K562 (cell line): ENCODE results near the gene TRPC4AP. TPM values are rescaled to one million over a fixed set of nuclear protein-coding genes. Genes with fewer than 3 reads are reported as not detected.
A peak's percentile ranks its signal among the peaks of the same experiment; 100 is the strongest.

Source experiments
- CBFB ChIP-seq: sonication (generic); formaldehyde crosslinking; IDR thresholded peaks from 2 replicates; pipeline ENCODE4 v1.4.0; 2020; ENCODE audit warnings: mild to moderate bottlenecking, missing genetic modification reagents
- CEBPG ChIP-seq, 3 experiments: fragments of 200-800 bp in 1 of 3; sonication (Bioruptor generic) in 1 of 3; sonication (generic) in 1 of 3; formaldehyde crosslinking in 1 of 3; IDR thresholded peaks in 2 of 3; conservative IDR thresholded peaks in 1 of 3; 2 replicates each; pipeline versions ENCODE4 v1.6.1 to v1.8.0; 2016 to 2022; ENCODE audit warnings: missing compliant biosample characterization in 2 of 3, missing genetic modification characterization in 2 of 3, mild to moderate bottlenecking in 1 of 3, missing genetic modification reagents in 1 of 3
- COPS2 ChIP-seq: fragments of 450-650 bp; conservative IDR thresholded peaks from 2 replicates; pipeline ENCODE4 v1.6.1; 2016; ENCODE audit warnings: mild to moderate bottlenecking, moderate library complexity
- CTBP1 ChIP-seq: fragments of 450-650 bp; IDR thresholded peaks from 2 replicates; pipeline ENCODE4 v1.6.1; 2016; ENCODE audit warnings: borderline replicate concordance
- CXXC5 ChIP-seq: fragments of 250-450 bp; sonication (Bioruptor Pico); IDR thresholded peaks from 2 replicates; pipeline ENCODE4 v1.8.0; 2022; ENCODE audit warnings: inconsistent platforms, mild to moderate bottlenecking, moderate library complexity
- DACH1 ChIP-seq: fragments of 450-650 bp; IDR thresholded peaks from 2 replicates; pipeline ENCODE4 v1.6.1; 2018; ENCODE audit not compliant: partially characterized antibody
- FOXA1 ChIP-seq: fragments of 450-650 bp; IDR thresholded peaks from 2 replicates; pipeline ENCODE4 v1.6.1; 2016; ENCODE audit warnings: mild to moderate bottlenecking, borderline replicate concordance
- HDGF ChIP-seq: fragments of 450-650 bp; IDR thresholded peaks from 2 replicates; pipeline ENCODE4 v1.6.1; 2016
- HMG20A ChIP-seq: fragments of 450-650 bp; formaldehyde crosslinking; conservative IDR thresholded peaks from 2 replicates; pipeline ENCODE4 v1.4.0; 2020; ENCODE audit warnings: mild to moderate bottlenecking, mixed read lengths
- JUN ChIP-seq, 2 experiments: sonication (generic) in 1 of 2; formaldehyde crosslinking in 1 of 2; IDR thresholded peaks; 2 replicates each; pipeline versions ENCODE4 v1.6.1 to v1.8.0; 2012 to 2022; ENCODE audit warnings: borderline replicate concordance in 2 of 2, mild to moderate bottlenecking in 2 of 2, improper control_type of control experiment in 1 of 2, low read depth in 1 of 2, low read length in 1 of 2, missing genetic modification reagents in 1 of 2
- MIER1 ChIP-seq: fragments of 450-650 bp; IDR thresholded peaks from 2 replicates; pipeline ENCODE4 v1.6.1; 2016; ENCODE audit warnings: antibody characterized with exemption, mild to moderate bottlenecking, low read depth
- MTA3 ChIP-seq: fragments of 450-650 bp; formaldehyde crosslinking; IDR thresholded peaks from 2 replicates; pipeline ENCODE4 v1.6.1; 2017; ENCODE audit warnings: mild to moderate bottlenecking, borderline replicate concordance
- NFIX ChIP-seq: fragments of 250-450 bp; sonication (Bioruptor Pico); IDR thresholded peaks from 2 replicates; pipeline ENCODE4 v1.4.0; 2020; ENCODE audit warnings: low read depth, mild to moderate bottlenecking, moderate library complexity
- NR2C2 ChIP-seq, 2 experiments: fragments of 200-800 bp in 1 of 2; sonication (Bioruptor generic) in 1 of 2; sonication (generic) in 1 of 2; formaldehyde crosslinking in 1 of 2; IDR thresholded peaks; 2 replicates each; pipeline versions ENCODE4 v1.6.1 to v1.8.0; 2016 to 2022; ENCODE audit warnings: mild to moderate bottlenecking in 1 of 2, missing compliant biosample characterization in 1 of 2, missing genetic modification characterization in 1 of 2, missing genetic modification reagents in 1 of 2
- NRF1 ChIP-seq, 2 experiments: fragments of 450-650 bp; IDR thresholded peaks in 1 of 2; conservative IDR thresholded peaks in 1 of 2; 2 replicates each; pipeline ENCODE4 v1.6.1; 2014; ENCODE audit warnings: mild to moderate bottlenecking in 2 of 2
- PKNOX1 ChIP-seq: fragments of 450-650 bp; IDR thresholded peaks from 2 replicates; pipeline ENCODE4 v1.6.1; 2016
- TAL1 ChIP-seq: fragments of 450-650 bp; IDR thresholded peaks from 2 replicates; pipeline ENCODE4 v1.6.1; 2016; ENCODE audit warnings: mild to moderate bottlenecking
- TBP ChIP-seq: optimal IDR thresholded peaks from 2 replicates; pipeline ENCODE3; 2011; ENCODE audit warnings: low read depth, low read length, improper control_type of control experiment
- ZFP36 ChIP-seq: fragments of 150-350 bp; IDR thresholded peaks from 2 replicates; pipeline ENCODE4 v1.6.1; 2018; ENCODE audit warnings: low read length, low read depth; ENCODE audit not compliant: partially characterized antibody
- ZNF766 ChIP-seq: fragments of 200-800 bp; sonication (Bioruptor generic); conservative IDR thresholded peaks from 2 replicates; pipeline ENCODE4 v1.6.1; 2016; ENCODE audit warnings: missing genetic modification characterization, missing compliant biosample characterization
- polyA plus RNA-seq, 8 experiments: library from polyadenylated mRNA; depleted of rRNA in 4 of 8; stranded (reverse) in 5 of 8; unstranded in 3 of 8; fragments of >200 nt; fragmentation: Nextera tagmentation in 2 of 8; fragmentation: Illumina TruSeq in 1 of 8; extraction: Ambion mirVana in 2 of 8; extraction: Trizol in 1 of 8; gene quantifications; 2 replicates each; pipeline versions ENCODE4 v1.2.1 to v1.2.3, GENCODE V29; 2011 to 2014; ENCODE audit warnings: inconsistent platforms in 1 of 8, missing spikeins in 1 of 8
- total RNA-seq, 7 experiments: library from RNA; depleted of rRNA in 6 of 7; stranded (reverse); fragments of >200 nt in 6 of 7; fragmentation: Illumina TruSeq in 2 of 7; extraction: Trizol in 2 of 7; gene quantifications; 2 replicates each; pipeline versions ENCODE4 v1.2.1 to v1.2.3, GENCODE V29; 2011 to 2021; ENCODE audit warnings: low replicate concordance in 1 of 7
- TF ChIP-seq, protein P1 (sequence below), 2 experiments: IDR thresholded peaks in 1 of 2; conservative IDR thresholded peaks in 1 of 2; 2 replicates each; pipeline ENCODE4 v1.6.1; 2016; ENCODE audit warnings: low read depth in 2 of 2, mild to moderate bottlenecking in 1 of 2, missing compliant biosample characterization in 1 of 2, missing genetic modification characterization in 1 of 2, moderate library complexity in 1 of 2
- TF ChIP-seq, protein P2 (sequence below): fragments of 450-650 bp; IDR thresholded peaks from 2 replicates; pipeline ENCODE4 v1.6.1; 2016; ENCODE audit warnings: missing biosample characterization, missing genetic modification characterization

Gene TRPC4AP
- total and polyA plus RNA-seq, 9 of the 15 experiments (the other 6 are each of a cell fraction or from before 2014, with no cell fraction given), result 2.3 to 70.3 (median 33.3) TPM

- TF ChIP-seq, protein P1, sequence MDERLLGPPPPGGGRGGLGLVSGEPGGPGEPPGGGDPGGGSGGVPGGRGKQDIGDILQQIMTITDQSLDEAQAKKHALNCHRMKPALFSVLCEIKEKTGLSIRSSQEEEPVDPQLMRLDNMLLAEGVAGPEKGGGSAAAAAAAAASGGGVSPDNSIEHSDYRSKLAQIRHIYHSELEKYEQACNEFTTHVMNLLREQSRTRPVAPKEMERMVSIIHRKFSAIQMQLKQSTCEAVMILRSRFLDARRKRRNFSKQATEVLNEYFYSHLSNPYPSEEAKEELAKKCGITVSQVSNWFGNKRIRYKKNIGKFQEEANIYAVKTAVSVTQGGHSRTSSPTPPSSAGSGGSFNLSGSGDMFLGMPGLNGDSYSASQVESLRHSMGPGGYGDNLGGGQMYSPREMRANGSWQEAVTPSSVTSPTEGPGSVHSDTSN (CRISPR knock-in tag; IDR thresholded peaks at IDR 0.05; ENCODE audit: low read depth), result no peak
- TF ChIP-seq, protein P1 (tag; conservative IDR thresholded peaks at IDR 0.05; ENCODE audit: low read depth), result peak; percentile 42
- peak; percentile 43 for TF ChIP-seq TBP
- no peak for TF ChIP-seq COPS2
- TF ChIP-seq, protein P2, sequence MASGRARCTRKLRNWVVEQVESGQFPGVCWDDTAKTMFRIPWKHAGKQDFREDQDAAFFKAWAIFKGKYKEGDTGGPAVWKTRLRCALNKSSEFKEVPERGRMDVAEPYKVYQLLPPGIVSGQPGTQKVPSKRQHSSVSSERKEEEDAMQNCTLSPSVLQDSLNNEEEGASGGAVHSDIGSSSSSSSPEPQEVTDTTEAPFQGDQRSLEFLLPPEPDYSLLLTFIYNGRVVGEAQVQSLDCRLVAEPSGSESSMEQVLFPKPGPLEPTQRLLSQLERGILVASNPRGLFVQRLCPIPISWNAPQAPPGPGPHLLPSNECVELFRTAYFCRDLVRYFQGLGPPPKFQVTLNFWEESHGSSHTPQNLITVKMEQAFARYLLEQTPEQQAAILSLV (tag), result peak; percentile 64; the same call in 1 of the 2 replicates
- TF ChIP-seq JUN (IDR thresholded peaks at IDR 0.05; ENCODE audit: borderline replicate concordance, low read depth, low read length), result peak; percentile 91
- peak; percentile 48; the same call in 1 of the 2 replicates for TF ChIP-seq JUN (CRISPR knock-in tag; IDR thresholded peaks at IDR 0.05; ENCODE audit: borderline replicate concordance)
- TF ChIP-seq NRF1 (conservative IDR thresholded peaks at IDR 0.05 in 1 of 2, IDR thresholded peaks at IDR 0.05 in 1 of 2), result peak; percentile 62 to 67
- 0 out of 2 replicates have a peak, but pooled peaks have one; percentile 72 for TF ChIP-seq MIER1
- TF ChIP-seq ZNF766 (CRISPR knock-in tag), result peak; percentile 84
- TF ChIP-seq CXXC5 (CRISPR knock-in tag), result peak; percentile 71
- 0 out of 2 replicates have a peak, but pooled peaks have one; percentile 40 for TF ChIP-seq HDGF
- TF ChIP-seq CBFB (CRISPR knock-in tag), result no peak
- TF ChIP-seq DACH1, result peak; percentile 11
- peak; percentile 66 for TF ChIP-seq MTA3
- no peak for TF ChIP-seq NFIX
- no peak for TF ChIP-seq ZFP36
- TF ChIP-seq HMG20A (CRISPR knock-in tag), result no peak
- TF ChIP-seq TAL1, result peak; percentile 83
- peak; percentile 55; the same call in 1 of the 2 replicates for TF ChIP-seq CTBP1
- TF ChIP-seq FOXA1, result no peak
- TF ChIP-seq PKNOX1, result peak; percentile 61; the same call in 1 of the 2 replicates
- 0 out of 2 replicates have a peak, but pooled peaks have one; percentile 22 for TF ChIP-seq NR2C2 (CRISPR knock-in tag; IDR thresholded peaks at IDR 0.05)
- peak; percentile 77 for TF ChIP-seq NR2C2 (tag; IDR thresholded peaks at IDR 0.05)
- TF ChIP-seq CEBPG (CRISPR knock-in tag; IDR thresholded peaks at IDR 0.05), result no peak
- TF ChIP-seq CEBPG (tag; conservative IDR thresholded peaks at IDR 0.05 in 1 of 2, IDR thresholded peaks at IDR 0.05 in 1 of 2), result peak in 1 of 2 experiments; percentile 64; a peak in 2 of 4 replicates
Measured at GRCh38 chr20:35120012-35120701, 27.6 kb upstream of the TRPC4AP start (continued).
